Activated naive CD8-positive, alpha-beta T cell treated with anti-CD3 and anti-CD28 coated beads for 36 hours (primary cell): Measurements from ENCODE around the gene SLC49A3. TPM values are rescaled to one million over a fixed set of nuclear protein-coding genes. Genes with fewer than 3 reads are reported as not detected.
"Not testable (repeated sequence)": the region's sequence is repeated elsewhere in the genome, so short reads cannot be mapped to it uniquely, and the experiment has no call there.

Experiments
- DNase-seq: peaks from one replicate; pipeline ENCODE4 v3.0.0; 2021
- H3K27ac Mint-ChIP-seq: one replicate; pipeline ENCODE4 v1.8.0; 2022; ENCODE audit warnings: mild to moderate bottlenecking, moderate library complexity, mixed read lengths
- H3K27me3 Mint-ChIP-seq: one replicate; pipeline ENCODE4 v1.8.0; 2022; ENCODE audit warnings: mild to moderate bottlenecking, mixed read lengths
- H3K36me3 Mint-ChIP-seq: one replicate; pipeline ENCODE4 v1.8.0; 2021; ENCODE audit warnings: mild to moderate bottlenecking, mixed read lengths
- H3K4me1 Mint-ChIP-seq: one replicate; pipeline ENCODE4 v1.8.0; 2021; ENCODE audit warnings: mixed read lengths
- H3K4me3 Mint-ChIP-seq: one replicate; pipeline ENCODE4 v1.8.0; 2022; ENCODE audit warnings: mild to moderate bottlenecking, moderate library complexity, mixed read lengths
- H3K9me3 Mint-ChIP-seq: one replicate; pipeline ENCODE4 v1.8.0; 2022; ENCODE audit warnings: mixed read lengths
- total RNA-seq, 2 experiments: library from RNA; stranded (reverse); gene quantifications; one replicate each; pipeline ENCODE4 v1.2.3, GENCODE V29; 2021

The SLC49A3 gene
- total RNA-seq: under 1 TPM; 0.38 to 0.43 TPM

- no peak for DNase-seq
- Mint-ChIP-seq H3K4me1 (no peaks in the 10 kb centered on the region), H3K27me3 (peaks cover 15% of the 10 kb centered on the region), H3K27ac (no peak within 1 kb of the TSS), H3K36me3 (no peaks in the 10 kb centered on the region), H3K9me3 (no peaks in the 10 kb centered on the region), H3K4me3 (peak within 1 kb of the TSS; percentile 7)
Observed at GRCh38 chr4:688854-689681, at the start of gene SLC49A3. TSS of gene SLC49A3 (minus strand) at chr4:689151. CDS start at chr4:689127, 24 bp downstream.

GRCh38 chr4:736561-736960 lies 47.6 kb upstream of the SLC49A3 start:
- not testable (repeated sequence) for H3K9me3 Mint-ChIP-seq, H3K4me1 Mint-ChIP-seq, H3K27ac Mint-ChIP-seq, H3K4me3 Mint-ChIP-seq, H3K27me3 Mint-ChIP-seq, H3K36me3 Mint-ChIP-seq, DNase-seq

GRCh38 chr4:735583-735982 lies 46.6 kb upstream of the SLC49A3 start:
- Mint-ChIP-seq H3K27me3 (no peaks in the 10 kb centered on the region), H3K4me1 (no peaks in the 10 kb centered on the region), H3K4me3 (no peak overlapping the region), H3K27ac (no peak overlapping the region), H3K36me3 (peaks cover 2% of the 10 kb centered on the region), H3K9me3 (no peaks in the 10 kb centered on the region)
- DNase-seq: no peak

- Mint-ChIP-seq H3K36me3 (peaks cover 2% of the 10 kb centered on the region), H3K4me3 (no peak overlapping the region), H3K4me1 (no peaks in the 10 kb centered on the region), H3K27me3 (no peaks in the 10 kb centered on the region), H3K27ac (no peak overlapping the region), H3K9me3 (no peaks in the 10 kb centered on the region)
- no peak for DNase-seq
Observed at GRCh38 chr4:734951-735350, 46.0 kb upstream of the SLC49A3 start.

- Mint-ChIP-seq H3K27ac (no peak overlapping the region), H3K4me1 (no peaks in the 10 kb centered on the region), H3K36me3 (peaks cover 2% of the 10 kb centered on the region), H3K27me3 (no peaks in the 10 kb centered on the region), H3K9me3 (no peaks in the 10 kb centered on the region), H3K4me3 (no peak overlapping the region)
- DNase-seq: no peak
Observed at GRCh38 chr4:734075-734474, 45.1 kb upstream of the SLC49A3 start.

DNA sequence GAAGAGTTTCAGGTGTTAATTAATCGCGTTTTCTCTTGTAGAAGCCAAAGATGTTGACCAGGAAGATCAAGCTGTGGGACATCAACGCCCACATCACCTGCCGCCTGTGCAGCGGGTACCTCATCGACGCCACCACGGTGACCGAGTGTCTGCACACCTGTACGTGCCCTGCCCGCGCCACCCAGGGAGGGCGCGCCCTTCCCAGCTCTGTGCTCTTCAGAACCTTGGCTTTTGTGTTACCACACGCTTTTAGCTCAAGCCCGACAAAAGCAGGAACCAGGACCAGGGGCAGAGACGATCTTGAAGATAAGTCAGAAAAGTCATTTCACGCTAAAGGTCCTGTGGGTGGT lies 44.7 kb upstream of the SLC49A3 start:
- no peak for DNase-seq
- no peak overlapping the region for H3K27ac Mint-ChIP-seq
- no peaks in the 10 kb centered on the region for H3K4me1 Mint-ChIP-seq
- no peaks in the 10 kb centered on the region for H3K27me3 Mint-ChIP-seq
- no peak overlapping the region for H3K4me3 Mint-ChIP-seq
- H3K9me3 Mint-ChIP-seq: no peaks in the 10 kb centered on the region
- peaks cover 2% of the 10 kb centered on the region for H3K36me3 Mint-ChIP-seq

DNA sequence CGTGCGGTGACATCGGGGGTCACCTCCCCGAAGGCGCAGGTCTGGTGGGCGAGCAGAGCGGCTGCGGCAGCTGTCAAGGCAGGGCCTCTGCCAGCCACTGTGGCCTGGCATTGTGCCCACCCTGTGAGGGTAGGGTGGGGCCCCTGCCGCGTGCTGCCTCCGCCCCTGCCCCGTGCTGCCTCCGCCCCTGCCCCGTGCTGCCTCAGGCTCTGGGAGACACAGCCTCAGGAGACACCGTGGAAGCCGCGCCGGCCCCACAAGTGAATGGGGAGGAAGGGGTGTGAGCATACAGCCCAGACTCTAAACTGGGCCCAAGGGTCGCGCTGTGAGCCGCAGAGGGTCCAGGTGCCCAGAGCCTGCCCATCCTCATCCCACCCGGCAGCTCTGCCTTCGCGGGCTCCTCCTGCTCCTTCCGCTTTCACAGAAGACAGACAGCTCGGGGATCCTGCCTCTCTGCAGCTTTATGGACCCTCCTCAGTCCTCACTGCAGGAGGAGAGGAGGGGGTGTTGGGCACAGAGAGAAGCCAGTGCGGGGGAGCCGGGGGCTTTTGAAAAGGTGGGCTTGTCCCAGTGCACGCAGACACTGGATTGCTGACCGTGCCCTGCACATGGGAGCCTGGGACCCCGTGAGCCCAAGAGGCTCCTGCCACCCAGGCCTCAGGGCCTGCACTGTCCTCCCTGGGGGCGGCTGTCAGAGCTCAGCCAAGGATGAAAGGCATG lies 44.1 kb upstream of the SLC49A3 start:
- peaks cover 2% of the 10 kb centered on the region for H3K36me3 Mint-ChIP-seq
- no peak overlapping the region for H3K27ac Mint-ChIP-seq
- DNase-seq: no peak
- H3K9me3 Mint-ChIP-seq: no peaks in the 10 kb centered on the region
- H3K4me1 Mint-ChIP-seq: no peaks in the 10 kb centered on the region
- H3K27me3 Mint-ChIP-seq: no peaks in the 10 kb centered on the region
- no peak overlapping the region for H3K4me3 Mint-ChIP-seq

DNA sequence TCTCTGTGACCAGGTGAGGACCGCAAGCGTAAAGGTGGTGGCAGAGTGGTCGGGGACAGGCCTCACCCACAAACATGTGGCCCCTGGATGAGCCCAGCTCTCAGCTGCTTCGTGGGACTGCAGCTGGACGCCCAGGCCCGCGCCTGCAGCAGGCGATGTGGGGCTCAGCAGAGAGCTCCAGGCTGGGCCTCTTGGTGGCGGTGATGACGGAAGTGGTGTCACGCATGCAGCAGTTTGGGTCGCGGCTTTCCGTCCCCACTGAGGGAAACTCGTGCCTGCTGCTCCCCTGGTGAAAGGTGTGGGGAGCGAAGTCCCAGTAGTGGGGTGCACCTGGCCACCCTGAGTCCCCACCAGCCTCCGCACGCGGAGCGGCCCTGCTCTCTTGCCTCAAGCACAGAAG lies 43.5 kb upstream of the SLC49A3 start:
- no peaks in the 10 kb centered on the region for H3K27me3 Mint-ChIP-seq
- no peaks in the 10 kb centered on the region for H3K9me3 Mint-ChIP-seq
- H3K4me1 Mint-ChIP-seq: no peaks in the 10 kb centered on the region
- no peak overlapping the region for H3K4me3 Mint-ChIP-seq
- no peak for DNase-seq
- peaks cover 2% of the 10 kb centered on the region for H3K36me3 Mint-ChIP-seq
- no peak overlapping the region for H3K27ac Mint-ChIP-seq

GRCh38 chr4:731954-732353 lies 43.0 kb upstream of the SLC49A3 start:
- not testable (repeated sequence) for H3K27me3 Mint-ChIP-seq, H3K4me1 Mint-ChIP-seq, H3K36me3 Mint-ChIP-seq, H3K9me3 Mint-ChIP-seq, H3K27ac Mint-ChIP-seq, DNase-seq, H3K4me3 Mint-ChIP-seq

- DNase-seq, H3K27me3 Mint-ChIP-seq, H3K4me1 Mint-ChIP-seq, H3K27ac Mint-ChIP-seq, H3K9me3 Mint-ChIP-seq, H3K4me3 Mint-ChIP-seq, H3K36me3 Mint-ChIP-seq: not testable (repeated sequence)
Observed at GRCh38 chr4:730946-731904, 42.3 kb upstream of the SLC49A3 start.

- no peak overlapping the region for H3K27ac Mint-ChIP-seq
- peaks cover 2% of the 10 kb centered on the region for H3K36me3 Mint-ChIP-seq
- DNase-seq: no peak
- no peaks in the 10 kb centered on the region for H3K9me3 Mint-ChIP-seq
- H3K4me1 Mint-ChIP-seq: peaks cover 2% of the 10 kb centered on the region
- no peaks in the 10 kb centered on the region for H3K27me3 Mint-ChIP-seq
- no peak overlapping the region for H3K4me3 Mint-ChIP-seq
Observed at GRCh38 chr4:730511-730910, 41.6 kb upstream of the SLC49A3 start.

GRCh38 chr4:729336-730315 lies 40.7 kb upstream of the SLC49A3 start:
- Mint-ChIP-seq H3K9me3 (no peaks in the 10 kb centered on the region), H3K27ac (no peak overlapping the region), H3K27me3 (no peaks in the 10 kb centered on the region), H3K4me3 (no peak overlapping the region), H3K4me1 (peaks cover 3% of the 10 kb centered on the region), H3K36me3 (peaks cover 2% of the 10 kb centered on the region)
- DNase-seq: no peak

GRCh38 chr4:727576-727975 lies 38.6 kb upstream of the SLC49A3 start:
- Mint-ChIP-seq H3K4me1 (peaks cover 3% of the 10 kb centered on the region), H3K4me3 (no peak overlapping the region), H3K9me3 (no peaks in the 10 kb centered on the region), H3K36me3 (peaks cover 9% of the 10 kb centered on the region), H3K27ac (no peak overlapping the region), H3K27me3 (no peaks in the 10 kb centered on the region)
- DNase-seq: no peak

GRCh38 chr4:726838-727237 lies 37.9 kb upstream of the SLC49A3 start:
- H3K4me3 Mint-ChIP-seq: no peak overlapping the region
- DNase-seq: no peak
- no peaks in the 10 kb centered on the region for H3K27me3 Mint-ChIP-seq
- no peak overlapping the region for H3K27ac Mint-ChIP-seq
- H3K9me3 Mint-ChIP-seq: no peaks in the 10 kb centered on the region
- peaks cover 15% of the 10 kb centered on the region for H3K36me3 Mint-ChIP-seq
- H3K4me1 Mint-ChIP-seq: peaks cover 3% of the 10 kb centered on the region
